IMR-90 (cell line): Measurements from ENCODE around the gene MFSD12. TPM values are rescaled to one million over a fixed set of nuclear protein-coding genes. Genes with fewer than 3 reads are reported as not detected.
A peak's percentile ranks its signal among the peaks of the same experiment; 100 is the strongest.

Experiments
- ATAC-seq: fragments of 200-7000 bp; cut with Tn5 transposase; 2 replicates; pipeline ENCODE4 v1.9.1; 2020; ENCODE audit warnings: low read depth, mild to moderate bottlenecking, moderate library complexity
- BruUV-seq: library from RNA; stranded (reverse); fragments of 400-500 nt; replicated peaks from 2 replicates; lab custom pipeline; 2021; lab: Mats Ljungman, UMichigan
- CTCF ChIA-PET: fragments of 300-600 bp; formaldehyde crosslinking; extraction: SDS; loops from one replicate; lab custom pipeline; 2021; ENCODE audit warnings: antibody characterized with exemption; lab: Yijun Ruan, JAX
- POLR2A ChIA-PET: fragments of 300-600 bp; sonication (Branson Sonifier 250); formaldehyde crosslinking; loops from one replicate; lab custom pipeline; 2022; ENCODE audit warnings: antibody characterized with exemption; ENCODE audit not compliant: unreplicated experiment; lab: Charles Lee
- DNase-seq: peaks from one replicate; pipeline ENCODE4 v3.0.0; 2013
- H2AFZ ChIP-seq: replicated peaks from 2 replicates; pipeline ENCODE3; 2013; ENCODE audit warnings: low read length, mild to moderate bottlenecking; ENCODE audit not compliant: poor library complexity
- H2AK5ac ChIP-seq: 2 replicates; pipeline ENCODE4 v1.6.1; 2013; ENCODE audit warnings: low read depth, low read length, inconsistent platforms
- H2AK9ac ChIP-seq: replicated peaks from 2 replicates; pipeline ENCODE3; 2013; ENCODE audit warnings: mild to moderate bottlenecking, low read depth, low read length, moderate library complexity; ENCODE audit not compliant: poor library complexity
- H2BK120ac ChIP-seq: 2 replicates; pipeline ENCODE4 v1.6.1; 2013; ENCODE audit warnings: low read depth, low read length, inconsistent platforms
- H2BK15ac ChIP-seq: 3 replicates; pipeline ENCODE4 v1.6.1; 2013; ENCODE audit warnings: low read depth, low read length, inconsistent platforms
- H2BK20ac ChIP-seq: 2 replicates; pipeline ENCODE4 v1.6.1; 2013; ENCODE audit warnings: low read depth, mild to moderate bottlenecking, inconsistent platforms, low read length, moderate library complexity
- H2BK5ac ChIP-seq: 2 replicates; pipeline ENCODE4 v1.6.1; 2013; ENCODE audit warnings: mild to moderate bottlenecking, low read depth, low read length, inconsistent platforms; ENCODE audit not compliant: poor library complexity, severe bottlenecking
- H3K14ac ChIP-seq: replicated peaks from 2 replicates; pipeline ENCODE4 v1.6.1; 2013; ENCODE audit warnings: low read depth, low read length, inconsistent platforms
- H3K18ac ChIP-seq: 2 replicates; pipeline ENCODE4 v1.6.1; 2013; ENCODE audit warnings: low read depth, low read length, control low read depth
- H3K23ac ChIP-seq: 2 replicates; pipeline ENCODE4 v1.6.1; 2013; ENCODE audit warnings: low read depth, low read length, inconsistent platforms
- H3K27ac ChIP-seq: 2 replicates; pipeline ENCODE4 v1.5.1; 2013; ENCODE audit warnings: mild to moderate bottlenecking, control low read depth, low read length; ENCODE audit not compliant: insufficient read depth
- H3K27me3 ChIP-seq: 2 replicates; pipeline ENCODE4 v1.6.1; 2013; ENCODE audit warnings: low read length; ENCODE audit not compliant: control insufficient read depth, insufficient read depth
- H3K36me3 ChIP-seq: 2 replicates; pipeline ENCODE4 v1.6.1; 2013; ENCODE audit warnings: low read length, mixed read lengths; ENCODE audit not compliant: control insufficient read depth, insufficient read depth
- H3K4ac ChIP-seq: 2 replicates; pipeline ENCODE4 v1.6.1; 2013; ENCODE audit warnings: low read depth, low read length, inconsistent platforms
- H3K4me1 ChIP-seq: 2 replicates; pipeline ENCODE4 v1.6.1; 2013; ENCODE audit warnings: low read length, mixed read lengths; ENCODE audit not compliant: control insufficient read depth, insufficient read depth
- H3K4me2 ChIP-seq: 2 replicates; pipeline ENCODE4 v1.6.1; 2013; ENCODE audit warnings: low read depth, mild to moderate bottlenecking, control low read depth, low read length, moderate library complexity
- H3K4me3 ChIP-seq: 2 replicates; pipeline ENCODE4 v1.5.1; 2013; ENCODE audit warnings: low read depth, mild to moderate bottlenecking, control low read depth, low read length, moderate library complexity; ENCODE audit not compliant: insufficient read depth
- H3K56ac ChIP-seq: 2 replicates; pipeline ENCODE4 v1.6.1; 2013; ENCODE audit warnings: low read length, inconsistent platforms; ENCODE audit not compliant: insufficient read depth; ENCODE audit errors: extremely low read depth
- H3K79me1 ChIP-seq, 2 experiments: 2 replicates each; pipeline ENCODE4 v1.6.1; 2013; ENCODE audit warnings: low read length in 2 of 2, inconsistent platforms in 1 of 2, low read depth in 1 of 2
- H3K9ac ChIP-seq: 2 replicates; pipeline ENCODE4 v1.6.1; 2013; ENCODE audit warnings: low read depth, low read length, control low read depth
- H3K9me1 ChIP-seq: 2 replicates; pipeline ENCODE4 v1.6.1; 2013; ENCODE audit warnings: low read length, inconsistent platforms; ENCODE audit not compliant: insufficient read depth
- H3K9me3 ChIP-seq: 2 replicates; pipeline ENCODE4 v1.6.1; 2013; ENCODE audit warnings: low read length; ENCODE audit not compliant: control insufficient read depth, insufficient read depth
- H4K20me1 ChIP-seq: 2 replicates; pipeline ENCODE4 v1.6.1; 2013; ENCODE audit warnings: low read length, inconsistent platforms; ENCODE audit not compliant: insufficient read depth
- H4K5ac ChIP-seq: 2 replicates; pipeline ENCODE4 v1.6.1; 2013; ENCODE audit warnings: mild to moderate bottlenecking, low read depth, low read length, control low read depth
- H4K8ac ChIP-seq, 2 experiments: 2 replicates each; pipeline ENCODE4 v1.6.1; 2013; ENCODE audit warnings: low read depth in 2 of 2, low read length in 2 of 2, control low read depth in 1 of 2, inconsistent platforms in 1 of 2
- H4K91ac ChIP-seq: 2 replicates; pipeline ENCODE4 v1.6.1; 2013; ENCODE audit warnings: low read depth, low read length, inconsistent platforms; ENCODE audit not compliant: insufficient read depth
- MAFK ChIP-seq: IDR thresholded peaks from 2 replicates; pipeline ENCODE4 v1.6.1; 2012; ENCODE audit warnings: low read depth, low read length, improper control_type of control experiment
- MXI1 ChIP-seq: IDR thresholded peaks from 2 replicates; pipeline ENCODE4 v1.6.1; 2012; ENCODE audit warnings: low read depth, mild to moderate bottlenecking, low read length, moderate library complexity, borderline replicate concordance
- POLR2A ChIP-seq: IDR thresholded peaks from 2 replicates; pipeline ENCODE4 v1.6.1; 2012; ENCODE audit warnings: mild to moderate bottlenecking, low read depth, low read length
- RAD21 ChIP-seq: IDR thresholded peaks from 2 replicates; pipeline ENCODE4 v1.6.1; 2012; ENCODE audit warnings: low read length, improper control_type of control experiment
- RFX5 ChIP-seq: IDR thresholded peaks from 2 replicates; pipeline ENCODE4 v1.8.0; 2012; ENCODE audit warnings: low read depth, mild to moderate bottlenecking, low read length, moderate library complexity
- WGBS, 2 experiments: methylation state at CpG; one replicate each; pipeline versions ENCODE4 v1.1.5 to v1.1.7; 2013; ENCODE audit warnings: missing lambda C conversion rate in 2 of 2; ENCODE audit not compliant: insufficient read length in 1 of 2; ENCODE audit errors: extremely low coverage in 2 of 2; 5-methylcytosine and 5-hydroxymethylcytosine counted together
- dilution Hi-C: fragments of 300-500 bp; cut with HindIII; formaldehyde crosslinking; loops from one replicate; pipeline ENCODE4 v1.14.3; 2018; ENCODE audit warnings: low sequenced_read_pairs; ENCODE audit not compliant: unreplicated experiment
- in situ Hi-C: fragments of 300-500 bp; cut with MboI; formaldehyde crosslinking; loops from 3 replicates; pipeline ENCODE4 v1.14.3; 2019; ENCODE audit warnings: low sequenced_read_pairs, inconsistent platforms, mixed read lengths
- intact Hi-C: fragments of 100-400 bp; cut with micrococcal nuclease; formaldehyde crosslinking; loops from 2 replicates; pipeline ENCODE4 v1.10.0; 2022
- polyA plus RNA-seq, 3 experiments: library from polyadenylated mRNA; depleted of rRNA; stranded (reverse); fragments of >200 nt; gene quantifications; 2 replicates each; pipeline ENCODE4 v1.2.3, GENCODE V29; 2012; ENCODE audit warnings: low replicate concordance in 1 of 3
- total RNA-seq: library from RNA; depleted of rRNA; stranded (reverse); fragments of >200 nt; gene quantifications from 2 replicates; pipeline ENCODE4 v1.2.3, GENCODE V29; 2012
- TF ChIP-seq, protein P1 (sequence below): conservative IDR thresholded peaks from 2 replicates; pipeline ENCODE4 v1.5.1; 2012; ENCODE audit warnings: mild to moderate bottlenecking, low read depth, low read length, improper control_type of control experiment

Gene MFSD12
- total and polyA plus RNA-seq, 2 of the 4 experiments (the other 2 are of a cell fraction) = 20.4 to 77.2 TPM

- Histone ChIP-seq H2BK120ac (no peak overlapping the region), H4K91ac (no peak overlapping the region), H2BK20ac (no peak overlapping the region), H3K36me3 (no peaks in the 10 kb centered on the region), H2BK5ac (no peak overlapping the region), H3K4me3 (no peak overlapping the region), H2AK5ac (no peak overlapping the region), H4K8ac (no peak overlapping the region), H3K9ac (no peak overlapping the region), H3K27ac (no peak overlapping the region), H2BK15ac (no peak overlapping the region), H3K4me1 (no peaks in the 10 kb centered on the region), H4K5ac (no peak overlapping the region), H3K9me1 (no peaks in the 10 kb centered on the region), H3K23ac (no peak overlapping the region), H3K4me2 (no peak overlapping the region), H3K56ac (no peak overlapping the region), H3K79me1 (no peaks in the 10 kb centered on the region), H3K18ac (no peak overlapping the region), H2AK9ac (no peak overlapping the region), H4K20me1 (no peaks in the 10 kb centered on the region), H3K4ac (no peak overlapping the region), H2AFZ (peak overlapping the region; percentile 21), H3K27me3 (peaks cover 11% of the 10 kb centered on the region), H3K9me3 (no peaks in the 10 kb centered on the region; the same call in 1 of the 2 replicates), H3K14ac (no peak overlapping the region)
- ChIA-PET POLR2A (no interaction called here), CTCF (no interaction called here)
- ATAC-seq (no peak), DNase-seq (no peak)
- 78% methylated on average over 19 of the region's 31 CpGs; no CpG with 5 or more reads in 1 of the 2 experiments for WGBS, 2 experiments
- dilution Hi-C loops (no loop called here), in situ Hi-C loops (no loop called here), intact Hi-C loops (no loop called here)
- BruUV-seq = no TSS peak
- no peak for TF ChIP-seq RFX5
- no peak for TF ChIP-seq MXI1
- no peak for TF ChIP-seq POLR2A
- TF ChIP-seq MAFK = no peak
- TF ChIP-seq, protein P1, sequence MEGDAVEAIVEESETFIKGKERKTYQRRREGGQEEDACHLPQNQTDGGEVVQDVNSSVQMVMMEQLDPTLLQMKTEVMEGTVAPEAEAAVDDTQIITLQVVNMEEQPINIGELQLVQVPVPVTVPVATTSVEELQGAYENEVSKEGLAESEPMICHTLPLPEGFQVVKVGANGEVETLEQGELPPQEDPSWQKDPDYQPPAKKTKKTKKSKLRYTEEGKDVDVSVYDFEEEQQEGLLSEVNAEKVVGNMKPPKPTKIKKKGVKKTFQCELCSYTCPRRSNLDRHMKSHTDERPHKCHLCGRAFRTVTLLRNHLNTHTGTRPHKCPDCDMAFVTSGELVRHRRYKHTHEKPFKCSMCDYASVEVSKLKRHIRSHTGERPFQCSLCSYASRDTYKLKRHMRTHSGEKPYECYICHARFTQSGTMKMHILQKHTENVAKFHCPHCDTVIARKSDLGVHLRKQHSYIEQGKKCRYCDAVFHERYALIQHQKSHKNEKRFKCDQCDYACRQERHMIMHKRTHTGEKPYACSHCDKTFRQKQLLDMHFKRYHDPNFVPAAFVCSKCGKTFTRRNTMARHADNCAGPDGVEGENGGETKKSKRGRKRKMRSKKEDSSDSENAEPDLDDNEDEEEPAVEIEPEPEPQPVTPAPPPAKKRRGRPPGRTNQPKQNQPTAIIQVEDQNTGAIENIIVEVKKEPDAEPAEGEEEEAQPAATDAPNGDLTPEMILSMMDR = no peak
- no peak for TF ChIP-seq RAD21
Observed at GRCh38 chr19:3586707-3587346, 29.4 kb upstream of the MFSD12 start.
